SK-N-SH (cell line): Measurements from ENCODE around the gene RNF19B. TPM values are rescaled to one million over a fixed set of nuclear protein-coding genes. Genes with fewer than 3 reads are reported as not detected.

Experiments used
- CTCF ChIA-PET: fragments of 300-600, 350-600 bp; formaldehyde crosslinking; extraction: SDS; loops from one replicate; lab custom pipeline; 2021; lab: Yijun Ruan, JAX
- POLR2A ChIA-PET: fragments of 350-600 bp; sonication (Branson Sonifier 250); formaldehyde crosslinking; extraction: SDS; loops from one replicate; lab custom pipeline; 2020; ENCODE audit warnings: antibody characterized with exemption, inconsistent platforms; lab: Yijun Ruan, JAX
- DNase-seq: peaks from one replicate; pipeline ENCODE4 v3.0.0; 2012
- H2AFZ ChIP-seq: fragments of 200-600 bp; sonication (generic); 2 replicates; pipeline ENCODE4 v1.8.1; 2016; ENCODE audit warnings: antibody characterized with exemption, mild to moderate bottlenecking, low read depth
- H3F3A ChIP-seq: fragments of 200-600 bp; sonication (generic); replicated peaks from 2 replicates; pipeline ENCODE3; 2016; ENCODE audit warnings: antibody characterized with exemption, mild to moderate bottlenecking; ENCODE audit not compliant: insufficient read depth
- H3K27ac ChIP-seq, 2 experiments: fragments of 200-500 bp in 1 of 2; fragments of 200-600 bp in 1 of 2; sonication (Bioruptor generic) in 1 of 2; sonication (generic), shearing (Covaris generic) in 1 of 2; 2 replicates each; pipeline versions ENCODE4 v1.5.1 to v1.6.1; 2014 to 2016; ENCODE audit warnings: low read depth in 2 of 2, inconsistent platforms in 1 of 2, low read length in 1 of 2, mild to moderate bottlenecking in 1 of 2, mixed read lengths in 1 of 2
- H3K27me3 ChIP-seq: fragments of 200-600 bp; sonication (generic), shearing (Covaris generic); 2 replicates; pipeline ENCODE4 v1.6.1; 2016; ENCODE audit warnings: mixed run types; ENCODE audit not compliant: insufficient read depth
- H3K36me3 ChIP-seq, 2 experiments: fragments of 200-500 bp in 1 of 2; fragments of 200-600 bp in 1 of 2; sonication (Bioruptor generic) in 1 of 2; sonication (generic) in 1 of 2; replicated peaks in 1 of 2; 2 replicates each; pipeline versions ENCODE3 to v1.5.1; 2014 to 2016; ENCODE audit warnings: low read length in 1 of 2, mild to moderate bottlenecking in 1 of 2; ENCODE audit not compliant: insufficient read depth in 2 of 2, control insufficient read depth in 1 of 2
- H3K4me1 ChIP-seq, 2 experiments: fragments of 200-500 bp in 1 of 2; fragments of 200-600 bp in 1 of 2; sonication (Bioruptor generic) in 1 of 2; sonication (generic), shearing (Covaris generic) in 1 of 2; 2 replicates each; pipeline versions ENCODE4 v1.5.1 to v1.6.1; 2014 to 2016; ENCODE audit warnings: low read depth in 1 of 2, low read length in 1 of 2, mixed run types in 1 of 2; ENCODE audit not compliant: insufficient read depth in 2 of 2, control insufficient read depth in 1 of 2
- H3K4me2 ChIP-seq: fragments of 200-600 bp; sonication (generic), shearing (Covaris generic); 2 replicates; pipeline ENCODE4 v1.6.1; 2017; ENCODE audit warnings: mixed run types
- H3K4me3 ChIP-seq, 2 experiments: fragments of 200-500 bp in 1 of 2; fragments of 200-600 bp in 1 of 2; sonication (Bioruptor generic) in 1 of 2; sonication (generic), shearing (Covaris generic) in 1 of 2; 2 replicates each; pipeline versions ENCODE4 v1.5.1 to v1.8.1; 2014 to 2016; ENCODE audit warnings: low read depth in 2 of 2, inconsistent platforms in 1 of 2, low read length in 1 of 2, mild to moderate bottlenecking in 1 of 2, mixed read lengths in 1 of 2, moderate library complexity in 1 of 2
- H3K79me2 ChIP-seq: fragments of 200-600 bp; sonication (generic); 2 replicates; pipeline ENCODE4 v1.8.1; 2017; ENCODE audit warnings: mild to moderate bottlenecking; ENCODE audit not compliant: insufficient read depth
- H3K9ac ChIP-seq: fragments of 200-600 bp; sonication (generic); 2 replicates; pipeline ENCODE4 v1.6.1; 2017; ENCODE audit warnings: mixed run types
- H3K9me2 ChIP-seq: fragments of 200-600 bp; sonication (generic); 2 replicates; pipeline ENCODE4 v1.6.1; 2017; ENCODE audit warnings: mixed run types
- H3K9me3 ChIP-seq: fragments of 200-600 bp; sonication (generic); 2 replicates; pipeline ENCODE4 v1.6.1; 2017; ENCODE audit warnings: mixed run types, mild to moderate bottlenecking, moderate library complexity
- H4K20me1 ChIP-seq: fragments of 200-600 bp; sonication (generic); 2 replicates; pipeline ENCODE4 v1.6.1; 2017; ENCODE audit warnings: mild to moderate bottlenecking, mixed run types; ENCODE audit not compliant: insufficient read depth
- EZH2phosphoT487 ChIP-seq: fragments of 200-600 bp; sonication (generic); IDR thresholded peaks from 2 replicates; pipeline ENCODE4 v1.6.1; 2017; ENCODE audit warnings: low read depth, mixed run types, mild to moderate bottlenecking, antibody characterized with exemption, moderate library complexity, borderline replicate concordance
- JUND ChIP-seq: IDR thresholded peaks from 2 replicates; pipeline ENCODE4 v1.4.0; 2012
- NFIC ChIP-seq: IDR thresholded peaks from 2 replicates; pipeline ENCODE4 v1.4.0; 2012; ENCODE audit warnings: borderline replicate concordance
- PBX3 ChIP-seq: IDR thresholded peaks from 2 replicates; pipeline ENCODE4; 2012
- RCOR1 ChIP-seq: fragments of 150-350 bp; IDR thresholded peaks from 2 replicates; pipeline ENCODE4 v1.6.1; 2017; ENCODE audit warnings: antibody characterized with exemption, low read length
- REST ChIP-seq: IDR thresholded peaks from 2 replicates; pipeline ENCODE4 v1.6.1; 2012; ENCODE audit warnings: mild to moderate bottlenecking, low read depth, low read length, moderate library complexity
- RXRA ChIP-seq: IDR thresholded peaks from 2 replicates; pipeline ENCODE4 v1.4.0; 2012; ENCODE audit warnings: low read depth, mild to moderate bottlenecking, borderline replicate concordance
- TCF12 ChIP-seq: IDR thresholded peaks from 2 replicates; pipeline ENCODE4 v1.4.0; 2012
- USF2 ChIP-seq: fragments of 150-350 bp; IDR thresholded peaks from 2 replicates; pipeline ENCODE4 v1.6.1; 2017; ENCODE audit warnings: antibody characterized with exemption, low read length, low read depth, borderline replicate concordance
- ZBTB33 ChIP-seq: IDR thresholded peaks from 2 replicates; pipeline ENCODE4 v1.4.0; 2012; ENCODE audit warnings: low read depth, borderline replicate concordance
- WGBS: methylation state at CpG from one replicate; pipeline ENCODE4 v1.1.6; 2017; ENCODE audit warnings: low lambda C conversion rate; 5-methylcytosine and 5-hydroxymethylcytosine counted together
- polyA plus RNA-seq, 3 experiments: library from polyadenylated mRNA; depleted of rRNA; stranded (reverse); fragments of >200 nt; gene quantifications; 2 replicates each; pipeline ENCODE4 v1.2.3, GENCODE V29; 2012

RNF19B gene
- polyA plus RNA-seq, 1 of the 3 experiments (the other 2 are of a cell fraction), result 20.1 TPM

GRCh38 chr1:32920833-32921232 is 43.8 kb downstream of the RNF19B start:
- no peaks in the 10 kb centered on the region for H3K27me3 ChIP-seq
- TF ChIP-seq RXRA, result no peak
- TF ChIP-seq USF2, result no peak
- no peak for TF ChIP-seq REST
- no peak for TF ChIP-seq TCF12
- TF ChIP-seq RCOR1, result no peak
- no peak for TF ChIP-seq ZBTB33
- TF ChIP-seq PBX3, result no peak
- no peak for TF ChIP-seq JUND
- TF ChIP-seq NFIC, result no peak
- TF ChIP-seq EZH2phosphoT487, result no peak
- TF ChIP-seq, all 33 proteins: peak for 0
- no peak overlapping the region for H3K27ac ChIP-seq
- DNase-seq, result no peak
- H3F3A ChIP-seq, result peaks cover 7% of the 10 kb centered on the region
- WGBS, result 96% methylated on average over 4 of the region's 7 CpGs
- H3K9me2 ChIP-seq, result no peaks in the 10 kb centered on the region
- H3K9ac ChIP-seq, result no peak overlapping the region
- no peak overlapping the region for H3K4me3 ChIP-seq
- H4K20me1 ChIP-seq, result no peaks in the 10 kb centered on the region
- no peak overlapping the region for H2AFZ ChIP-seq
- H3K9me3 ChIP-seq, result no peaks in the 10 kb centered on the region
- H3K4me1 ChIP-seq, result peaks cover 0 to 11% of the 10 kb centered on the region in 2 experiments; a peak in 1 of 4 replicates
- no peak overlapping the region for H3K4me2 ChIP-seq
- no peaks in the 10 kb centered on the region for H3K36me3 ChIP-seq
- ChIA-PET POLR2A (no interaction called here), CTCF (interaction anchor here (0.8 to 2.7 kb wide), 6 partner anchors 13 to 165 kb away, joined by 3 to 12 read pairs (median 4); partner anchors contain the start of gene TMEM54)
- no peaks in the 10 kb centered on the region for H3K79me2 ChIP-seq
